MG63 (cell line): Measurements from ENCODE around the gene EXOSC10. TPM values are rescaled to one million over a fixed set of nuclear protein-coding genes. Genes with fewer than 3 reads are reported as not detected.
A peak's percentile ranks its signal among the peaks of the same experiment; 100 is the strongest.
"Not testable (repeated sequence)": the region's sequence is repeated elsewhere in the genome, so short reads cannot be mapped to it uniquely, and the experiment has no call there.

Experiments
- DNase-seq: peaks from one replicate; pipeline ENCODE4 v3.0.0-alpha.2; 2020
- H3K27me3 ChIP-seq: fragments of 250-450 bp; sonication (Bioruptor Pico); 2 replicates; pipeline ENCODE4 v1.5.1; 2020; ENCODE audit warnings: mild to moderate bottlenecking, moderate library complexity
- H3K36me3 ChIP-seq: fragments of 250-450 bp; sonication (Bioruptor Pico); 2 replicates; pipeline ENCODE4 v1.5.1; 2020; ENCODE audit warnings: mild to moderate bottlenecking, moderate library complexity
- H3K4me3 ChIP-seq: fragments of 250-450 bp; sonication (Bioruptor Pico); 2 replicates; pipeline ENCODE4 v1.5.1; 2020; ENCODE audit warnings: mild to moderate bottlenecking, moderate library complexity
- H3K9me3 ChIP-seq: fragments of 250-450 bp; sonication (Bioruptor Pico); 2 replicates; pipeline ENCODE4 v1.5.1; 2020; ENCODE audit warnings: mild to moderate bottlenecking, moderate library complexity
- total RNA-seq: library from RNA; depleted of rRNA; stranded (reverse); fragments of >200 nt; shearing (Covaris generic); gene quantifications from 2 replicates; pipeline ENCODE4 v1.2.3, GENCODE V29; 2014; ENCODE audit warnings: low replicate concordance

EXOSC10 gene
- total RNA-seq, 1 experiment from 2014 or later, result 55.2 TPM

DNA sequence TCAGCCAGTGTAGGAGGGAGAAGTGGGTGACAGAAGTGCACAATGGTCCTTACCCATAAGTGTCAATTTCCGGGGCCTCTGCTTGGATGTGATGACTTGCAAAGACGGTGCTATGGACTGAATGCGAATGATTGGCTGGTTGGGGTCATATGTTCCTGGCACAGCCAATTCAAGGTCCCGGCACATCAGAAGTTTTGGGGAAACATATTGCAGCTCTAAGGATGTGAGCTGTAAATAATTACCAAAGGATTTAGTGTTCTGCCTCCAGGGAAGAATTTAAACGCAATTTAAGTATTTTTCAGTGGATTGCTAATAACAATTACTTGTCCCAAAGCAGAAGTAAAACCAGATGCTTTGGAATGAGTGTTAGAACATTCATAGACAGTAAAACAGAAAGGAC lies 26.9 kb upstream of the EXOSC10 start:
- H3K9me3 ChIP-seq, result no peaks in the 10 kb centered on the region
- H3K36me3 ChIP-seq, result peaks cover 49% of the 10 kb centered on the region
- no peaks in the 10 kb centered on the region for H3K27me3 ChIP-seq
- H3K4me3 ChIP-seq, result no peak overlapping the region
- DNase-seq, result no peak

DNA sequence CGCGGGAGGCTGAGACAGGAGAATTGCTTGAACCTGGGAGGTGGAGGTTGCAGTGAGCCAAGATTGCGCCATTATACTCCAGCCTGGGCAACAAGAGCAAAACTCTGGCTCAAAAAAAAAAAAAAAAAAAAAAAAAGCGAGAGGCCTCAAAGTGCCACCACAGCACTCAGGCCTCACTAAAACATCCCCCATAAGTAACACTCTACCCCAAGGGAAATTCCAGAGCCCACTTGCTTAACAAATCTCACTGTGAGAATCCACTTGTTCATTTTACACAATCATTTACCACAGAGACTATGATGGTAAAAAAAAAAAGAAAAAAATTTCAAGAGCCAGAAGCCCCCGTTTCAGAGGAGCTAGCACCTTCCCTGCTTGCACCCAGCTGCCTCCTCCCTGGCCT lies 26.3 kb upstream of the EXOSC10 start:
- Histone ChIP-seq H3K4me3 (no peak overlapping the region), H3K9me3 (no peaks in the 10 kb centered on the region), H3K36me3 (peaks cover 48% of the 10 kb centered on the region), H3K27me3 (no peaks in the 10 kb centered on the region)
- no peak for DNase-seq

- Histone ChIP-seq H3K9me3 (no peaks in the 10 kb centered on the region), H3K4me3 (no peak overlapping the region), H3K27me3 (no peaks in the 10 kb centered on the region), H3K36me3 (peaks cover 41% of the 10 kb centered on the region)
- DNase-seq, result no peak
These were observed 25.3 kb upstream of the EXOSC10 start for GRCh38 chr1:11124965-11125364.

DNA sequence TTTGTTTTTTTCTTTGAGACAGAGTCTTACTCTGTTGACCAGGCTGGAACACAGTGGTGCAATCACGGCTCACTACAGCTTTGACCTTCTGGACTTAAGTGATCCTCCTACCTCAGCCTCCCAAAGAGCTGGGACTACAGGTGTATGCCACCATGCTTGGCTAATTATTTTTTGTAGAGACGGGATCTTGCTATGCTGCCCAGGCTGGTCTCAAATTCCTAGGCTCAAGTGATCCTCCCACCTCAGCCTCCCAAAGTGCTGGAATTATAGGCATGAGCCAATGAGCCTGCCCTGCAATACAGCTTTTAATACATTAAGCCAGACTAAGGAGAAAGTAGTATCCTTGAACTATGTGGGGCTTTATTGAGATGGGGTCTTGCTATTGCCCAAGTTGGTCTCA lies 16.6 kb upstream of the EXOSC10 start:
- Histone ChIP-seq H3K4me3 (no peak overlapping the region), H3K9me3 (no peaks in the 10 kb centered on the region), H3K36me3 (peaks cover 34% of the 10 kb centered on the region), H3K27me3 (no peaks in the 10 kb centered on the region)
- no peak for DNase-seq

DNA sequence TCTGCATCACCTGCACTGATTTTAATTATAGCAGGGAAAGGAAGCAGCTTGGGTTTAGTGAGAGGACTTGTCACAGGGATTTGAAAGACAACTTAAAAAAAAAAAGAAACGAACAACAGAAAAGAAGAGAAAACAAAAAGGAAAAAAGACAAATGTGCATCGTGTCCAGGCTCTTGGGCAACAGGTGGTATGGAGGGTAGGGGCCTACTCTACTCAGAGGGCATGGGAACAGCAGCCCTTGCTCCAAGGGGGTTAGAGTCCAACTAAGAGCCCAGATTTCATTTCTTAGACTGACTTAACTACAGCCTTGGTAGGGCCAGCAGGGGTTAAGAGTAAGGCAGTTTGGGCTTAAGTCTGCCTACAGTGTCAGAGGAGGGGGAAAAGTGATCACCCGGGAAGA lies 15.3 kb upstream of the EXOSC10 start:
- H3K9me3 ChIP-seq, result no peaks in the 10 kb centered on the region
- no peak for DNase-seq
- H3K27me3 ChIP-seq, result no peaks in the 10 kb centered on the region
- H3K4me3 ChIP-seq, result no peak overlapping the region
- peaks cover 34% of the 10 kb centered on the region for H3K36me3 ChIP-seq

DNA sequence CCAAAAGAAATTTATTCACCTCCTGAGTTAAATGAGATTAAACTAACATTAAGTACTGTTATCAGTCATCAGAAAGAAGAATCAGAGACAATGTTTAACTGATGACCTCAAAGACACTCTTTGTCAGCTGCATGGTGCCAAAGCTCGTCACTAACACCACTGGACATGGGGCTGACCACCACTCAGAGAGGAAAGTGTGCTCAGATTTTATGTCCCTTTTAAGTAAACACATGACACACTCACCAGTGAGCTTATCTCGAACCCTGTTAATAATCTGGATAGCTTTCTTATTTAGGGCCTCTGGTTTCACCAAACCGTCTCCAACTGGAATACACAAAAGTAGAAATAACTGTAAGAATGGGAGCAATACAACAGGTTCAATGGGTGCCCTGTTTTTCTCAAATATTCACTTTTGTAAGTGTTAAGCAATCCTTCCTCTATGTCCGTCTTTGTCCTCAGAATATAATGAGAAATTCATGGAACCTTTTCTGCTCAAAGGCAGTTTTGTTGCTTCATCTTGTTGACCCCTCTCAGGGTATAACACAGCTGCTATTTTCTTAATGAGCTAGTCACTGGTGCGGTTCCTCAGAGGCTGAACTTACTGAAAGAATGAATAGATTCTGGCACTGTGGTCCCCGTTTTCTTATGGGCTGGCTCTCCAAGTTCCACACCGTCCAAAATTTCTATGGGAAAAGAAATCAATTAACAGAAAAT lies 9.5 kb upstream of the EXOSC10 start:
- no peak overlapping the region for H3K4me3 ChIP-seq
- H3K9me3 ChIP-seq, result no peaks in the 10 kb centered on the region
- no peak for DNase-seq
- H3K36me3 ChIP-seq, result peaks cover 49% of the 10 kb centered on the region
- no peaks in the 10 kb centered on the region for H3K27me3 ChIP-seq

DNA sequence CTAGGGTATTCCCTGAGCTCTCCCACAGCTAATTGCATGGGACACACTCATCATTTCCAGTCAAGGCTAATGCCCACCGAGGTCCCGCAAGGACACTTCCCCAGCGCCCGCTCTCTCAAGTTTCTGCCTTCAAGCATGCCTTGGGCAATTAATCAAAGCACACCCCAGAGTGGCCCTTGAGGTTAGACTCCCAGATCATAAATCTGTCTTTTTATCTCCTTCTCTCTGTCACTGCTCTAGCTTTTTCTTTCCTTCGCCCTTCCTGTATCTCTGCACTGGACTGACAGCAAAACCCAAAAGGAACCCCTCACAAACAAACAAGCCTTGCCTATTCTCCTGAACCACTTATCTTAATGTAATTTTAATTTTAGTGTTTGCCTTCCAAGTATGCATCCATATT lies 7.9 kb upstream of the EXOSC10 start:
- DNase-seq, result no peak
- no peaks in the 10 kb centered on the region for H3K27me3 ChIP-seq
- H3K9me3 ChIP-seq, result no peaks in the 10 kb centered on the region
- peaks cover 37% of the 10 kb centered on the region for H3K36me3 ChIP-seq
- no peak overlapping the region for H3K4me3 ChIP-seq

- H3K27me3 ChIP-seq, result no peaks in the 10 kb centered on the region
- peaks cover 33% of the 10 kb centered on the region for H3K36me3 ChIP-seq
- H3K4me3 ChIP-seq, result no peak overlapping the region
- H3K9me3 ChIP-seq, result no peaks in the 10 kb centered on the region
- no peak for DNase-seq
These were observed 5.9 kb upstream of the EXOSC10 start for GRCh38 chr1:11105586-11105985.

DNA sequence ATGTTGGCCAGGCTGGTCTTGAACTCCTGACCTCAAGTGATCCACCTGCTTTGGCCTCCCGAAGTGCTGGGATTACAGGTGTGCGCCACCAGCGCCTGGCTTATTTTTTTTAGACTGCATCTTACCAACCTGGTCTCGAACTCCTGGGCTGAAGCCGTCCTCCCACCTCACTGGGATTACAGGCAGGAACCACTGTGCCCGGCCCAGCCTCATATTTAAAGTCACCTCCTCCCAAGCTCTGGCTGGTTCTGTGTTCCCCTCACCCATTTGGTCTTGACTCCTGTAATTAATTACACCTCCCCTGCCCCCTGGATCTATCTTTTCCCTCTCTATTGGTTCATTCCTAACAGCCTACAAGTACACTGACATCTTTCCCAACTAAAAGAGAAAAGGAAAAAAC lies 1.7 kb upstream of the EXOSC10 start:
- Histone ChIP-seq H3K36me3 (peaks cover 28% of the 10 kb centered on the region), H3K27me3 (no peaks in the 10 kb centered on the region), H3K4me3 (no peak overlapping the region), H3K9me3 (no peaks in the 10 kb centered on the region)
- no peak for DNase-seq

DNA sequence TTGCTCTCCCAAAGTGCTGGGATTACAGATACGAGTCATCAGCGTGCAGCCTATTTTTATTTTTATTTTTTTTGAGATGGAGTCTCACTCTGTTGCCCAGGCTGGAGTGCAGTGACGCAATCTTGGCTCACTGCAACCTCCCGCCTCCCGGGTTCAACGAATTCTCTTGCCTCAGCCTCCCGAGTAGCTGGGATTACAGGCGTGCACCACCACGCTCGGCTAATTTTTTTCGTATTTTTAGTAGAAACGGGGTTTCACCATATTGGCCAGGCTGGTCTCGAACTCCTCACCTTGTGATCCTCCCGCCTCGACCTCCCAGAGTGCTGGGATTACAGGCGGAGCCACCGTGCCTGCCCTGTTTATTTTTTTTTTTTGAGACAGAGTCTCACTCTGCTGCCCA lies 1.1 kb upstream of the EXOSC10 start:
- DNase-seq, H3K9me3 ChIP-seq: not testable (repeated sequence)

GRCh38 chr1:11100149-11100493 lies 452 bp upstream of the EXOSC10 start:
- H3K27me3 ChIP-seq, result no peaks in the 10 kb centered on the region
- H3K4me3 ChIP-seq, result peak overlapping the region; percentile 81
- H3K9me3 ChIP-seq, result no peaks in the 10 kb centered on the region
- H3K36me3 ChIP-seq, result peaks cover 34% of the 10 kb centered on the region
- no peak for DNase-seq

More for the DNA sequence above, 1.1 kb upstream of the EXOSC10 start:
- not testable (repeated sequence) for H3K4me3 ChIP-seq, H3K27me3 ChIP-seq
- H3K36me3 ChIP-seq, result peaks cover 30% of the 10 kb centered on the region

DNA sequence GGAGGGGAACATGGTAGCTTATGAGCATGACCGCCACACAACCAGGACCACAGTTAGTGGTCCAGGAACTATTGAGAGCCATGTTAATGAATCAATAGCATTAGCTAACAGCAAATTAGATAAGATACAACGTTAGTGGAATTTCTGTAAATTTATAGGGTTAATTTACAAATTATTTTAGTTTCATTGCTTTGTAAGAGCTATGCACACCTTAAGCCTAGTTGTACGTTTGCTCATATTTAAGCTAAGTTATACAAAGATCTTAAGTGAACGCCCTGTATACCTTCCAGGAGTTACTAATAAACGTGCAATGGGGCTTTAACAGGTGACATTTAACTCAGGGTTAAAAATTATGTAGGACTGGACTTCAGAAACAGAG lies 749 bp downstream of the EXOSC10 start:
- peaks cover 41% of the 10 kb centered on the region for H3K36me3 ChIP-seq
- no peaks in the 10 kb centered on the region for H3K9me3 ChIP-seq
- no peaks in the 10 kb centered on the region for H3K27me3 ChIP-seq
- DNase-seq, result no peak
- peak overlapping the region; percentile 81 for H3K4me3 ChIP-seq

- DNase-seq, H3K9me3 ChIP-seq, H3K4me3 ChIP-seq, H3K27me3 ChIP-seq: not testable (repeated sequence)
- peaks cover 82% of the 10 kb centered on the region for H3K36me3 ChIP-seq
These were observed 15.9 kb downstream of the EXOSC10 start for GRCh38 chr1:11083784-11084183.

- Histone ChIP-seq H3K9me3 (no peaks in the 10 kb centered on the region), H3K27me3 (no peaks in the 10 kb centered on the region), H3K36me3 (peaks cover 79% of the 10 kb centered on the region), H3K4me3 (no peak overlapping the region)
- no peak for DNase-seq
These were observed 18.7 kb downstream of the EXOSC10 start for GRCh38 chr1:11080931-11081330.

DNA sequence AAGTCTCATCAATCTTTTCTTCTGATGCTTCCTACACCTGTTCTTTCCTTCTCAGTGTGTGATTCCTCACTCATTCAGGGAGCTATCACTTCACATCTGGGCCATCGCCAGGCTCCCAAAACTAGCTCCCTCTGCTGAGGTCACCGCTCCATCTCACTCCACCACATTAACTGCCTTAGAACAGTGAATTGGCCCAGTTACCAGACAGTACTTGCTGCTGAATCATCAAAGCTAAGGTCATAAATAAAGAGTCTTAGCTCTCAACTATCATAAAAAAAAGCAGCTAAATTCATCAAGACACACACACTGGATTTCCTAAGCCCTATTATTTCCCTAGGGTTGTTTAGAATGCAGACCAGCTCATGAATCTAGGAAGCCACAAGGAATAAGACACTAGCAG lies 21.0 kb downstream of the EXOSC10 start:
- peaks cover 79% of the 10 kb centered on the region for H3K36me3 ChIP-seq
- no peaks in the 10 kb centered on the region for H3K27me3 ChIP-seq
- peak; percentile 40 for DNase-seq
- H3K4me3 ChIP-seq, result no peak overlapping the region
- H3K9me3 ChIP-seq, result no peaks in the 10 kb centered on the region

DNA sequence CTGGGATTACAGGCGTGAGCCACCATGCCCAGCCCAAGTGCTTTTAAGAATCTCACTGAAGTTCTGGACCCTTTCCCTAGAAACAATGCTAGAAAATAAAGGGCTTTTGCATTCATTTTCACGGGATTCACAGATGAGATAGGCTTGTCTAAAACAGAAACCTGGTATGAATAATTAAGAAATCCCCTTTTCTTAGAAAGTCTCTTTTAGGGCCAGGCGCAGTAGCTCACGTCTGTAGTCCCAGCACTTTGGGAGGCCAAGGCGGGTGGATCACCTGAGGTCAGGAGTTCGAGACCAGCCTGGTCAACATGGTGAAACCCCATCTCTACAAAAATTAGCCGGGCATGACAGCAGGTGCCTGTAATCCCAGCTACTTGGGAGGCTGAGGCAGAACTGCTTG lies 26.3 kb downstream of the EXOSC10 start:
- peaks cover 74% of the 10 kb centered on the region for H3K36me3 ChIP-seq
- H3K27me3 ChIP-seq, DNase-seq, H3K9me3 ChIP-seq, H3K4me3 ChIP-seq: not testable (repeated sequence)

DNA sequence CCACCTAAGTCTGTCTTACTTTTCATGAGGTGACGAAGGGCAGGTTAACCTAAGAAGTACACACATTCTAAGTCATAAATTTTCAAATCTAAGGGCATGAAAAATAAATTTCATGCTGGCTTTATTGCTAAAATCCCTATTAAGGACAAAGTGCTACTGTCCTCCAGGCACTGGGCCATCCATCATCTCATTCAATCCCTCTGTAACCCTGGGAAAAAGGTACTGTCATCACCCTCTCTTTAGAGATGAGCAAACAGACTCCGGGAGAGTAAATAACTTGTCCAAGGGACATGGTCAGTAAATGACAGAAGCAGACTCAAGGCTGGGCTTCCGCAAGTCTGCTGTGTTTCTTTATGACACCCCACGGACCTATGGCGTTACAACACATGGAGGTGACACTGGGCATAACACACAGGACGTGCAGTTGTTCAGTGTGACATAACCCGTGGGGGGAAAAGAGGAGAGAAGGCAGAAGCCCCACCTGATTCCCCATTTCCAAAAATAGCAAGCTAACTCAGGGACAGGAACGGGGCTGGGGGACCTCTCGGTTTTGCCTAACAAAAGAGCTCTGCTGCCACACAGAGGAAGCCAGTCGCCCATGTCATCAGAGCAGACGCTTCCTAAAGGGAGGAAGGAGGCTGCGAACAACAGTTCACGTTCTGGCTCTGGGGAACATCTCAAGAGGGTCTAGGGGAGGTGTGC lies 27.3 kb downstream of the EXOSC10 start:
- DNase-seq, result no peak
- peaks cover 78% of the 10 kb centered on the region for H3K36me3 ChIP-seq
- H3K4me3 ChIP-seq, result no peak overlapping the region
- H3K27me3 ChIP-seq, result no peaks in the 10 kb centered on the region
- no peaks in the 10 kb centered on the region for H3K9me3 ChIP-seq

DNA sequence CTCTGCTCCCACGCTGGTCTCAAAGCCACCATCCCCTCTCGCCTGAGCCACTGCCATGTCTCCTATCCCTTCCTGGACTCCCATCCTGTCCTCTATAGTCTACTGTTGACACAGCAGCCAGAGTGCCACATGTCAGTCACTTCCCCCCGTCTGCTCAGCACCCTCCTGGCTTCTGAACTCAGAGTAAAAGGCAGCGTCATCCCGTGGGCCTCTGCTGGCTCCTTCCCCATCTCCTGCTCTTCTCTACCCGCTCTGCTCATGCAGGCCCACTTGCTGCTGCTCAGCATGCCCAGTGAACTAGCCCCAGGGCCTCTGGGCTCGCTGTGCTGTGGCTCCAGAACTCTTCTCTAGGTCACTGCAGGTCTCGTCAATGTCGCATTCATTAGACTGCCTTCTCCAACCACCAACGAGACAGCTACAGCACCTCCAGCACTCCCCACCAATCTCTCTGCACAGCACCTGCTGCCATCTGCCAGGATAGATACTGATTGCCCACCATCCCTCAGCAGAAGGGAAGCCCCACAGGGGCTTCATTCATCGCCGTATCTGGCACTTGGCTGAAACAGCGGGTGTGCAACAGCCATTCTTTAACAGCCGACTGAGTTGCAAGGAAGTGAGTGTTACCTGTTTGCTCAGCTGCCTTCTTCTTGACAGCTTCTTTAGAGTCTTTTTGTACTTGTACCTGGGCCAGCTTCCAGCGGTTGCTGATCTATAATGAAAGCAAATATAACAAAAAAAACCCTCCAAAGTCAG lies 28.0 kb downstream of the EXOSC10 start:
- Histone ChIP-seq H3K27me3 (no peaks in the 10 kb centered on the region), H3K4me3 (no peak overlapping the region), H3K9me3 (no peaks in the 10 kb centered on the region), H3K36me3 (peaks cover 75% of the 10 kb centered on the region)
- no peak for DNase-seq
